PC-9 (cell line): Measurements from ENCODE around the gene NKX6-2. TPM values are rescaled to one million over a fixed set of nuclear protein-coding genes. Genes with fewer than 3 reads are reported as not detected.

Source experiments
- Bru-seq: library from RNA; stranded (reverse); fragments of 400-500 nt; gene quantifications from one replicate; lab custom pipeline; 2021; lab: Mats Ljungman, UMichigan
- BruChase-seq, 2 experiments: library from RNA; stranded (reverse); fragments of 400-500 nt; gene quantifications; one replicate each; lab custom pipeline; 2021; lab: Mats Ljungman, UMichigan
- BruUV-seq: library from RNA; stranded (reverse); fragments of 400-500 nt; replicated peaks from 2 replicates; lab custom pipeline; 2021; lab: Mats Ljungman, UMichigan
- CTCF ChIA-PET: fragments of 300-600 bp; sonication (Branson Sonifier 250); formaldehyde crosslinking; loops from one replicate; lab custom pipeline; 2022; ENCODE audit warnings: antibody characterized with exemption; lab: Charles Lee
- POLR2A ChIA-PET: fragments of 300-600 bp; sonication (Branson Sonifier 250); formaldehyde crosslinking; loops from one replicate; lab custom pipeline; 2022; ENCODE audit warnings: antibody characterized with exemption; ENCODE audit not compliant: unreplicated experiment; lab: Charles Lee
- DNase-seq, 2 experiments: peaks; one replicate each; pipeline versions ENCODE4 v3.0.0 to v3.0.0-alpha.2; 2015 to 2022; ENCODE audit warnings: mixed read lengths in 1 of 2
- H2AFZ ChIP-seq: fragments of 200-600 bp; sonication (generic); 2 replicates; pipeline ENCODE4 v1.8.1; 2017; ENCODE audit warnings: antibody characterized with exemption
- H3F3A ChIP-seq: fragments of 200-600 bp; sonication (generic); 2 replicates; pipeline ENCODE4 v1.8.1; 2017; ENCODE audit warnings: antibody characterized with exemption, mild to moderate bottlenecking, low read depth; ENCODE audit not compliant: insufficient read depth
- H3K27ac ChIP-seq: fragments of 200-600 bp; sonication (generic); 2 replicates; pipeline ENCODE4 v1.6.1; 2016; ENCODE audit warnings: mixed run types
- H3K27me3 ChIP-seq: fragments of 200-600 bp; sonication (generic); 2 replicates; pipeline ENCODE4 v1.6.1; 2016; ENCODE audit warnings: low read depth, mixed run types; ENCODE audit not compliant: insufficient read depth
- H3K36me3 ChIP-seq: fragments of 200-600 bp; sonication (generic); 2 replicates; pipeline ENCODE4 v1.6.1; 2016; ENCODE audit warnings: low read depth, mixed run types
- H3K4me1 ChIP-seq: fragments of 200-600 bp; sonication (generic); replicated peaks from 2 replicates; pipeline ENCODE4 v1.6.1; 2016; ENCODE audit warnings: mixed run types; ENCODE audit not compliant: insufficient read depth
- H3K4me2 ChIP-seq: fragments of 200-600 bp; sonication (generic); 2 replicates; pipeline ENCODE4 v1.6.1; 2017; ENCODE audit warnings: mixed run types
- H3K4me3 ChIP-seq: fragments of 200-600 bp; sonication (generic); 2 replicates; pipeline ENCODE4 v1.6.1; 2016; ENCODE audit warnings: mixed run types
- H3K79me2 ChIP-seq: fragments of 200-600 bp; sonication (generic); 2 replicates; pipeline ENCODE4 v1.6.1; 2017; ENCODE audit warnings: low read depth, mixed run types
- H3K9me2 ChIP-seq: fragments of 200-600 bp; sonication (generic); 2 replicates; pipeline ENCODE4 v1.8.1; 2017; ENCODE audit warnings: mild to moderate bottlenecking; ENCODE audit not compliant: insufficient read depth
- H3K9me3 ChIP-seq: fragments of 200-600 bp; sonication (generic); 2 replicates; pipeline ENCODE4 v1.8.1; 2016; ENCODE audit warnings: low read depth; ENCODE audit not compliant: insufficient read depth
- H4K20me1 ChIP-seq: fragments of 200-600 bp; sonication (generic); 2 replicates; pipeline ENCODE4 v1.8.1; 2017; ENCODE audit not compliant: insufficient read depth
- CTCF ChIP-seq: fragments of 200-600 bp; sonication (generic); conservative IDR thresholded peaks from 2 replicates; pipeline ENCODE4 v1.6.1; 2017; ENCODE audit warnings: mixed run types, antibody characterized with exemption, mild to moderate bottlenecking, moderate library complexity
- EZH2 ChIP-seq: fragments of 200-600 bp; sonication (generic); IDR thresholded peaks from 2 replicates; pipeline ENCODE4 v1.8.0; 2017; ENCODE audit warnings: antibody characterized with exemption, low read depth
- intact Hi-C: fragments of 100-400 bp; cut with micrococcal nuclease; formaldehyde crosslinking; loops from one replicate; pipeline ENCODE4 v1.10.0; 2022; ENCODE audit not compliant: unreplicated experiment
- long read RNA-seq: library from polyadenylated mRNA; stranded (forward); transcript quantifications from one replicate; pipeline ENCODE4 v2.0.0, GENCODE V29; 2022
- total RNA-seq: library from RNA; stranded (reverse); gene quantifications from 2 replicates; pipeline ENCODE4 v1.2.3, GENCODE V29; 2021

Gene NKX6-2
- not detected in 2 replicates for total RNA-seq
- Bru-seq, nascent RNA, result not detected
- not detected for BruChase-seq, experiment 1, labeled RNA remaining after a 2-hour chase
- BruChase-seq, experiment 2, labeled RNA remaining after a 6-hour chase, result not detected
- long read RNA-seq, result 0 reads

GRCh38 chr10:132785723-132786475, at the start of gene NKX6-2:
Gene NKX6-2 (minus strand): TSS chr10:132786147. CDS start chr10:132785948, 199 bp downstream.
- intact Hi-C loops, result no loop called here
- Histone ChIP-seq H3K4me1 (no peaks in the 10 kb centered on the region), H3K79me2 (no peaks in the 10 kb centered on the region), H3K9me2 (no peaks in the 10 kb centered on the region), H3F3A (no peaks in the 10 kb centered on the region), H3K27me3 (no peaks in the 10 kb centered on the region), H3K27ac (no peak within 1 kb of the TSS), H3K4me2 (no peak within 1 kb of the TSS), H3K4me3 (no peak within 1 kb of the TSS), H2AFZ (no peak within 1 kb of the TSS), H3K9me3 (no peaks in the 10 kb centered on the region), H4K20me1 (no peaks in the 10 kb centered on the region), H3K36me3 (no peaks in the 10 kb centered on the region)
- ChIA-PET CTCF (no interaction called here), POLR2A (no interaction called here)
- TF ChIP-seq CTCF, result no peak
- DNase-seq, result no peak
- no TSS peak for BruUV-seq

- Histone ChIP-seq H3K27ac (no peak overlapping the region), H3K4me1 (no peaks in the 10 kb centered on the region), H3K36me3 (no peaks in the 10 kb centered on the region), H3K9me2 (no peaks in the 10 kb centered on the region), H3K79me2 (no peaks in the 10 kb centered on the region), H3K9me3 (no peaks in the 10 kb centered on the region), H3K4me2 (no peak overlapping the region), H4K20me1 (no peaks in the 10 kb centered on the region), H3K27me3 (peaks cover 21% of the 10 kb centered on the region), H3F3A (peaks cover 4% of the 10 kb centered on the region; the same call in 1 of the 2 replicates), H3K4me3 (no peak overlapping the region), H2AFZ (no peak overlapping the region)
- intact Hi-C loops, result no loop called here
- POLR2A ChIA-PET, result no interaction called here
- CTCF ChIA-PET, result interaction anchor here (0.6 kb wide), 1 partner anchor 368 kb away, joined by 3 read pairs; no protein-coding TSS in a partner anchor
- no peak for DNase-seq
- TF ChIP-seq EZH2 (no peak), CTCF (no peak)
- no TSS peak for BruUV-seq
Observed at GRCh38 chr10:132834891-132835847, 49.2 kb upstream of the NKX6-2 start.

GRCh38 chr10:132834311-132834761, 48.4 kb upstream of the NKX6-2 start:
- BruUV-seq, result no TSS peak
- no peak for TF ChIP-seq CTCF
- no peak for TF ChIP-seq EZH2

More at GRCh38 chr10:132834311-132834761, 48.4 kb upstream of the NKX6-2 start:
- H3K27me3 ChIP-seq, result peaks cover 21% of the 10 kb centered on the region
- no peaks in the 10 kb centered on the region for H3K9me3 ChIP-seq
- ChIA-PET POLR2A (no interaction called here), CTCF (interaction anchor here (0.6 kb wide), 1 partner anchor 367 kb away, joined by 3 read pairs; no protein-coding TSS in a partner anchor)
- intact Hi-C loops, result no loop called here
- H3K27ac ChIP-seq, result no peak overlapping the region
- H3K36me3 ChIP-seq, result no peaks in the 10 kb centered on the region
- no peaks in the 10 kb centered on the region for H3K79me2 ChIP-seq
- no peak overlapping the region for H3K4me3 ChIP-seq
- DNase-seq, result no peak
- no peak overlapping the region for H3K4me2 ChIP-seq
- H3F3A ChIP-seq, result peaks cover 4% of the 10 kb centered on the region; the same call in 1 of the 2 replicates
- no peak overlapping the region for H2AFZ ChIP-seq
- no peaks in the 10 kb centered on the region for H4K20me1 ChIP-seq
- no peaks in the 10 kb centered on the region for H3K4me1 ChIP-seq
- no peaks in the 10 kb centered on the region for H3K9me2 ChIP-seq
